GM18511 (cell line): ENCODE results near the gene ARRB1.

Experiments
- ATAC-seq: cut with Tn5 transposase; IDR thresholded peaks from one replicate; pipeline ENCODE4 v1.9.1; 2021; ENCODE audit warnings: mild to moderate bottlenecking, moderate library complexity; ENCODE audit not compliant: unreplicated experiment

ARRB1 gene

GRCh38 chr11:75238595-75239440, 112.6 kb downstream of the ARRB1 start:
- ATAC-seq, result no peak

GRCh38 chr11:75237050-75237449, 114.4 kb downstream of the ARRB1 start:
- ATAC-seq, result no peak

DNA sequence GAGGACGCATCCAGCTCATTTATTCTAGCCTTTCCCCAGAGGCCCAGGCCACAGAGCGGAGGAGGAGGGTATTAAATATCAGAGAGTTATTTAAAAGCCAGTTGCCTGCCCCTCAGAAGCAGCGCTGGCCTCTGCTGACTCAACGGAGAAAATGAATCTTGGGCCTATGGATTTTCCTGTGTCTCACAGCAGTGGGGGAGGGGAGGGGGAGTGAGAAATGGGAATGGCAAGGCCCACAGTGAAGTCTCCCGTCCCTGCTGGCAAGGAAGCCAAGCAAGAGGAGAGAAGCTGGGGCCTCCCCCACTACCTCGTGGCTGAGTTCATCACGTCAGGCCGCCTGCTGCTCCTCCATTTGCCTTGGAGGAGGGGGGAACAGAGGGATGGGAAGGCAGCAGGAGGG, 115.4 kb downstream of the ARRB1 start:
- no peak for ATAC-seq

- ATAC-seq, result no peak
Observed at GRCh38 chr11:75233754-75234172, 117.7 kb downstream of the ARRB1 start.

- no peak for ATAC-seq
Observed at GRCh38 chr11:75230621-75231020, 120.8 kb downstream of the ARRB1 start.

- ATAC-seq, result no peak
Observed at GRCh38 chr11:75229466-75229865, 122.0 kb downstream of the ARRB1 start.

GRCh38 chr11:75225794-75226193, 125.7 kb downstream of the ARRB1 start:
- no peak for ATAC-seq

- no peak for ATAC-seq
Observed at GRCh38 chr11:75223954-75224643, 127.4 kb downstream of the ARRB1 start.

DNA sequence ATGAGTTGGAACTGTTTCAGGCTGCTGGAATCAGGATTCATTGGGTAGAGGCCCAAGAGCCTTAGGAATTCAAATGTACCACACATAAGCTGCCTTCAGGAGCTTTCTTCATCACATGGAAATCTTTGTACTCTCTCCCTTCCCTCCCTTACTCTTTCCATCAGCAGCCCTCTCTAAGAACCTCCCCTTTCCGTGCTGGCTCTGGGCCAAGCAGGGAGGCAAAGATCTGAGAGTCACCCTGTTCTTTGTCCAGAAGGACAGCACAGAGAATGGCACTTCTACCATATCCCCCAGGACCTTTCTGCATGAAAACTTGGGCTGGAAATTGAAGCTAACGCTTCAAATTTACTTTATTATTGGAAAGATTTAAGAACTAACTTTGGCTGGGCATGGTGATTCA, 131.6 kb downstream of the ARRB1 start:
- no peak for ATAC-seq

DNA sequence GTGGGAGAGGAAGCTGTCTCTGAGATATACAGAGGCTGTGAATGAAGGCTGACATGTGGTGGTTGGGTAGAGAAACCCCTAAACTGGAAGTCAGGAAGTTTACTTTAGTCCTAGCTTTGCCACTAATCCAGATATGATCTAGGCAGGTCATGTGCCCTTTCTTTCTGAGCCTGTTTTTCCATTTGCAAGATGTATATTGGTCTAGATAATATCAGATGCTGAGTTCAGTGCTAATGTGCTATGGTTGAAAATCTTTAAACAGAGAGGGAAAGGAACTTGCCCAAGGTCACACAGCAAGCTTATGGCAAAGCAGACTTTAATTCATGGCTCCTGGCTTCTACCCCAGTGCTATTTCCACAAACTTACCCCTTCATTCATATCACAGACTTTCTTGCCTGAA, 136.6 kb downstream of the ARRB1 start:
- no peak for ATAC-seq

DNA sequence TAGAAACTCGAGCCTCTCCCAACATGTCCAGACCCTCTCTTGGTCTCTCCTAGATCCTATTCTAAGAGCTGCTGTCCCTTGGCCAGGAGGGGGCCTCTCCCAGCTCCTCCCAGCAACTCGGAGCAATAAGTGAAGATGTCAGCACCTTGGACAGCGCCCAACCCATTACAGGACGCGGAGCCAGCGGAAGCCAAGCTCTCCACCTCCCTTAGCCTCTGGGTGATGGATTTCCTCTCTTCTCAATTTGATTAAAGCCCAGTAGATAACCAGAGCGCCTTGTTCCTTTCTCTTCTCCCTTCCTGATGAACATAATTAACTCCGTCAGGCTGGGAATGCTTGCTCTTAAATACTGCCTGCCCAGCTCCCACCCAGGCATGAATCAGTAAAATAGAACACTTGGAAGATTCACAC, 137.0 kb downstream of the ARRB1 start:
- ATAC-seq, result no peak
